ENCODE results near the gene DIAPH2. TPM values are rescaled to one million over a fixed set of nuclear protein-coding genes. Genes with fewer than 3 reads are reported as not detected.

The DIAPH2 gene
- total RNA-seq, 2 donors from 2014 or later = 11.6 to 12.7 TPM

DNA sequence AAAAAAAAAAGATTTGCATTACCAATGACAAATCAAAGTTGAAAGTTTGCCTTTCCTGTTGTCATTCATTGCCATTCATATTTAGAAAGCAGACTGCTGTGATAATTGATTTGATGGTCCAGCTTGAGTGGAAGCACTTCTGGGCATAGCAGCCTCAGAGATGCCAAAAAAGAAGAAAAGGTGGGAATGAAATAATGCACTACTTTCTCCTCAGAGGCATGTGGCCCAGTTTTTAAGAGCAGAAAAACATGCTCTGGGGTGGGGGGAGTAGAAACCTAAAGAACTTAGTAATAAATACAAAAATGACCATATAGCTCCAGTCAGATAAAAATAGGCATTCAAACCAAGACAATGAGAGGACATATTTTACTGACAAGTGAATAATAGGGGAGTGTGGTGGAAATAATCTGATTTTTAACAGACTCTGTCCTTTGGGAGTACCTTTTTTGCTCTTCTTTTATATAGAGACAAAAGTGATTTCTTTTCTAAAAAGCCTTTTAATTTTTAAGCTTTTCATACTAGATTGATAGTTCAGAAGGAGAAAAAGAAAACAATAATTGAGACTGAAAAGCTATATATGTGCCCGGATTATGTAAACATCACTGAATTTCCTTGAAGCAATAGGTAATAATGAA is 798.1 kb downstream of the DIAPH2 start:
- H3K27me3 ChIP-seq = no peaks in the 10 kb centered on the region
- DNase-seq (ENCODE audit: low spot score) = no peak
- TF ChIP-seq, protein P1, sequence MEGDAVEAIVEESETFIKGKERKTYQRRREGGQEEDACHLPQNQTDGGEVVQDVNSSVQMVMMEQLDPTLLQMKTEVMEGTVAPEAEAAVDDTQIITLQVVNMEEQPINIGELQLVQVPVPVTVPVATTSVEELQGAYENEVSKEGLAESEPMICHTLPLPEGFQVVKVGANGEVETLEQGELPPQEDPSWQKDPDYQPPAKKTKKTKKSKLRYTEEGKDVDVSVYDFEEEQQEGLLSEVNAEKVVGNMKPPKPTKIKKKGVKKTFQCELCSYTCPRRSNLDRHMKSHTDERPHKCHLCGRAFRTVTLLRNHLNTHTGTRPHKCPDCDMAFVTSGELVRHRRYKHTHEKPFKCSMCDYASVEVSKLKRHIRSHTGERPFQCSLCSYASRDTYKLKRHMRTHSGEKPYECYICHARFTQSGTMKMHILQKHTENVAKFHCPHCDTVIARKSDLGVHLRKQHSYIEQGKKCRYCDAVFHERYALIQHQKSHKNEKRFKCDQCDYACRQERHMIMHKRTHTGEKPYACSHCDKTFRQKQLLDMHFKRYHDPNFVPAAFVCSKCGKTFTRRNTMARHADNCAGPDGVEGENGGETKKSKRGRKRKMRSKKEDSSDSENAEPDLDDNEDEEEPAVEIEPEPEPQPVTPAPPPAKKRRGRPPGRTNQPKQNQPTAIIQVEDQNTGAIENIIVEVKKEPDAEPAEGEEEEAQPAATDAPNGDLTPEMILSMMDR (IDR thresholded peaks at IDR 0.05) = no peak
- H3K9me3 ChIP-seq = no peaks in the 10 kb centered on the region
- no peaks in the 10 kb centered on the region for H3K36me3 ChIP-seq
- no peaks in the 10 kb centered on the region for H3K4me1 ChIP-seq
- no peak overlapping the region for H3K4me3 ChIP-seq
- no peak overlapping the region for H3K27ac ChIP-seq

DNA sequence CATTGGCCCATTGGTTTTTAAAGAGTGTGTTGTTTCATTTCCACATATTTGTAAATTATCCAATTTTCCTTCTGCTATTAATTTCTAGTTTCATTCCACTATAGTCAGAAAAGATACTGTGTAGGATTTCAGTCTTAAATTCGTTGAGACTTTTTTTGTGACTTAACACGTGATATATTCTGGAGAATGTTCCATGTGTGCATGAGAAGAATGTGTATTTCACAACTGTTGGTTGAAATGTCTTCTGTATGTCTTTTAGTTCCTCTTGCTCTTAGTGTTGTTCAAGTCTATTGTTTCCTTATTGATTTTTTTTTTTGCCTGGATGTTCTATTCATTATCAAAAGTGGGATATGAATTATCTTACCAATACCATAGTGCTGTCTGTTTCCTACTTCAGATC is 806.0 kb downstream of the DIAPH2 start:
- H3K9me3 ChIP-seq = peaks cover 0 to 16% of the 10 kb centered on the region in 2 donors
- no peaks in the 10 kb centered on the region for H3K27me3 ChIP-seq
- no peak overlapping the region for H3K27ac ChIP-seq
- TF ChIP-seq, protein P1 (IDR thresholded peaks at IDR 0.05) = no peak
- no peaks in the 10 kb centered on the region for H3K36me3 ChIP-seq
- no peak overlapping the region for H3K4me3 ChIP-seq
- H3K4me1 ChIP-seq = no peaks in the 10 kb centered on the region
- no peak for DNase-seq (ENCODE audit: low spot score)

DNA sequence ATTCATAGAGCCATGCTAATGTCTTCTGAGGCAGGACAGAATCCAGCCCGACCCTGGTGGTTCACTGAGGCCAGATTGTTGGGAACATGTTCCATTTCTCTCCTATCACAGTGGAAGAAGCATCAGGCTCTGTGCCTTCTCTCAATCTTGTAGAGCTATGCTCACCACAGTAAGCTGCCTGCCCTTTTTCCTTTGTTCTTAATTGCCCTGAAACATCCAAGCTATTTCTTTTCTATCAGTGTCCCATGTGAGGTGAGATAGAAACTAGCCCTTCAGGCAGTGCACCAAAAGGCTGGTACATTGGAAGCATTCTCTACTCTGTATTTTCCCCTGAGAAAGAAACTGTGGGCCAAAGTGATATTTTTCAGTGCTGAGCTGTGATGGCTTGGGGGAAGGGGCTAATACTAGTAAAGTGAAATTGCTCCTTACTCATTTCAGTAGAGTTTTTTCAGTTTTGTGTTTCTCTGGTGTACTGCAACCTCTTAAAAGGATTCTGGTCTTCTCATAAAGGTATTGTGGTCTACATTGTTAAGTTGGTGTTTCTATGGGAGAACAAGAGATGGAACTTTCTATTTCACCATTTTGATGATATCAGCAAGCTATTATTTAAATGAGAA is 810.2 kb downstream of the DIAPH2 start:
- Histone ChIP-seq H3K36me3 (no peaks in the 10 kb centered on the region), H3K9me3 (peaks cover 0 to 16% of the 10 kb centered on the region in 2 donors)

DNA sequence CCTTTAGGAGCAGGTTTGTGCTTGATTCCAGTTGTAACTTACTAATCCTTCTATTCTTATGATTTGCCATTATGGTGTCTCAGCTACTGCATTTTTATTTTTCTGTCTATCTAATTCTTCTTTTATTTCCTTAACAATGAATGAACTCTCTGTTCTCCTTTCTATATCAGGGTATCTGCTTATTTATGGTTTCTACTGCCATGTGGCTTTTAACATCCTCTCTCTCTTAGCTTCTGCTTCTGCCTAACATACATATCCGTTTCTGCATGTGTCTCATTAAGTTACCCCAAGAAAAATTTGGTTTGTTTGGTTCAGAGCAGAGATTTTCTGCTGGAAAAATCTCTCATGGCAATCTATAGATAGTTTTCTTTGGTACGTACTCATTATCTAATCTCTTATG is 813.5 kb downstream of the DIAPH2 start:
- no peak for DNase-seq (ENCODE audit: low spot score)

More for the DNA sequence above, 810.2 kb downstream of the DIAPH2 start:
- Histone ChIP-seq H3K27ac (no peak overlapping the region), H3K27me3 (no peaks in the 10 kb centered on the region), H3K4me1 (no peaks in the 10 kb centered on the region), H3K4me3 (no peak overlapping the region)
- DNase-seq (ENCODE audit: low spot score) = no peak
- TF ChIP-seq, protein P1 (IDR thresholded peaks at IDR 0.05) = no peak

DNA sequence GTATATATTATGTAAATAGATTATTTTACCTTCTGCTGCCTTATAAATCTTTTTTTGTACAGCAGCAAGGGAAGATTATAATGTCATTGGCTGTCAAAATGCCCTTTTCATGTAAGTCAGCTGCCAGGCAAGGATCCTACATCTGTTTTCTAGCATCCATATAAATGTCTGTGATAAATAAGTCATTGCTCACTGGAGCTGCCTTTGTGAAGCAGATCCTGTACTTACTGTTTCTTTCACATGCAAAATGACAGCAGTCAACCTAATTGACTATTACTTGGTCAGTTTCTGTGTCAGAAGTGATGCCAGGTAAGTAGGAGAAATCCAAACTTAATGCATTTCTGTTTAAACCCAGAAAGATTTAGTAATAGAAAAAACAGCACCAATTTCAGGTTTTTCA is 819.8 kb downstream of the DIAPH2 start:
- no peak overlapping the region for H3K4me3 ChIP-seq
- no peak overlapping the region for H3K27ac ChIP-seq

More for the DNA sequence above, 813.5 kb downstream of the DIAPH2 start:
- H3K27me3 ChIP-seq = no peaks in the 10 kb centered on the region
- no peak overlapping the region for H3K4me3 ChIP-seq
- H3K4me1 ChIP-seq = no peaks in the 10 kb centered on the region
- no peaks in the 10 kb centered on the region for H3K36me3 ChIP-seq
- H3K9me3 ChIP-seq = no peaks in the 10 kb centered on the region
- H3K27ac ChIP-seq = no peak overlapping the region
- TF ChIP-seq, protein P1 (IDR thresholded peaks at IDR 0.05) = no peak

More for the DNA sequence above, 819.8 kb downstream of the DIAPH2 start:
- Histone ChIP-seq H3K9me3 (no peaks in the 10 kb centered on the region), H3K27me3 (no peaks in the 10 kb centered on the region), H3K36me3 (no peaks in the 10 kb centered on the region), H3K4me1 (no peaks in the 10 kb centered on the region)
- TF ChIP-seq, protein P1 (IDR thresholded peaks at IDR 0.05) = no peak
- DNase-seq (ENCODE audit: low spot score) = no peak
